H1 (cell line): ENCODE measurements around the gene EPS8. TPM values are rescaled to one million over a fixed set of nuclear protein-coding genes. Genes with fewer than 3 reads are reported as not detected.

Experiments used
- CTCF ChIA-PET: fragments of 300-600 bp; sonication (Branson Sonifier 250); formaldehyde crosslinking; loops from one replicate; lab custom pipeline; 2021; ENCODE audit not compliant: partially characterized antibody; lab: Charles Lee
- POLR2A ChIA-PET: fragments of 300-600 bp; sonication (Branson Sonifier 250); formaldehyde crosslinking; loops from one replicate; lab custom pipeline; 2021; ENCODE audit warnings: inconsistent platforms; ENCODE audit not compliant: partially characterized antibody; lab: Charles Lee
- DNase-seq, 2 experiments: peaks; one replicate each; pipeline versions ENCODE4 v3.0.0 to v3.0.0-alpha.2; 2010 to 2022; ENCODE audit warnings: low spot score in 2 of 2, low read depth in 1 of 2, mixed read lengths in 1 of 2
- FAIRE-seq: peaks from 2 replicates; lab custom pipeline; 2011; peaks lifted over from hg19 to GRCh38; lab: Jason Lieb, UNC
- H2AFZ ChIP-seq: 2 replicates; pipeline ENCODE4 v1.8.1; 2012; ENCODE audit warnings: low read length, inconsistent platforms
- H2AK5ac ChIP-seq: 2 replicates; pipeline ENCODE4 v1.6.1; 2013; ENCODE audit warnings: low read depth, low read length
- H2BK120ac ChIP-seq: replicated peaks from 2 replicates; pipeline ENCODE3; 2013; ENCODE audit warnings: low read depth, low read length, inconsistent platforms
- H2BK12ac ChIP-seq: 2 replicates; pipeline ENCODE4 v1.6.1; 2013; ENCODE audit warnings: low read depth, low read length
- H2BK15ac ChIP-seq: 2 replicates; pipeline ENCODE4 v1.6.1; 2013; ENCODE audit warnings: low read length
- H2BK20ac ChIP-seq: 2 replicates; pipeline ENCODE4 v1.6.1; 2013; ENCODE audit warnings: low read length
- H2BK5ac ChIP-seq: 2 replicates; pipeline ENCODE4 v1.6.1; 2013; ENCODE audit warnings: low read depth, low read length
- H3K14ac ChIP-seq: 2 replicates; pipeline ENCODE4 v1.6.1; 2013; ENCODE audit warnings: inconsistent platforms; ENCODE audit not compliant: insufficient read length
- H3K18ac ChIP-seq: 2 replicates; pipeline ENCODE4 v1.6.1; 2013; ENCODE audit warnings: low read length; ENCODE audit errors: extremely low read depth
- H3K23ac ChIP-seq: 2 replicates; pipeline ENCODE4 v1.6.1; 2013; ENCODE audit warnings: inconsistent platforms; ENCODE audit not compliant: insufficient read length
- H3K23me2 ChIP-seq: 2 replicates; pipeline ENCODE4 v1.6.1; 2013; ENCODE audit warnings: low read depth, low read length
- H3K27ac ChIP-seq: 2 replicates; pipeline ENCODE4 v1.6.1; 2011; ENCODE audit warnings: low read depth, low read length, inconsistent platforms
- H3K27me3 ChIP-seq, 4 experiments: replicated peaks in 1 of 4; 1 replicate in 1 of 4; 2 replicates in 3 of 4; pipeline versions ENCODE4 v1.6.1 to v1.8.1; 2011 to 2013; ENCODE audit warnings: low read length in 3 of 4, mild to moderate bottlenecking in 3 of 4, inconsistent platforms in 2 of 4, mixed read lengths in 2 of 4, moderate library complexity in 1 of 4; ENCODE audit not compliant: control insufficient read depth in 3 of 4, insufficient read depth in 3 of 4; ENCODE audit errors: extremely low read depth in 1 of 4
- H3K36me3 ChIP-seq, 4 experiments: 2 replicates each; pipeline versions ENCODE4 v1.6.1 to v1.8.1; 2011 to 2013; ENCODE audit warnings: mild to moderate bottlenecking in 4 of 4, low read length in 3 of 4, moderate library complexity in 2 of 4, control low read depth in 1 of 4, inconsistent platforms in 1 of 4; ENCODE audit not compliant: insufficient read depth in 4 of 4, control insufficient read depth in 2 of 4
- H3K4ac ChIP-seq: replicated peaks from 2 replicates; pipeline ENCODE3; 2013; ENCODE audit warnings: low read length, low read depth, mixed read lengths, inconsistent platforms; ENCODE audit not compliant: insufficient read length
- H3K4me1 ChIP-seq, 4 experiments: replicated peaks in 1 of 4; 1 replicate in 1 of 4; 2 replicates in 3 of 4; pipeline versions ENCODE4 v1.6.1 to v1.8.1; 2011 to 2013; ENCODE audit warnings: low read length in 3 of 4, inconsistent platforms in 2 of 4, mixed read lengths in 1 of 4; ENCODE audit not compliant: insufficient read depth in 4 of 4, control insufficient read depth in 3 of 4
- H3K4me2 ChIP-seq, 2 experiments: 2 replicates each; pipeline versions ENCODE4 v1.6.1 to v1.8.1; 2011 to 2013; ENCODE audit warnings: low read depth in 2 of 2, low read length in 2 of 2, control low read depth in 1 of 2, inconsistent platforms in 1 of 2, mild to moderate bottlenecking in 1 of 2; ENCODE audit not compliant: insufficient read depth in 1 of 2
- H3K4me3 ChIP-seq, 4 experiments: fragments of 200-600, 300-600 bp in 1 of 4; sonication (generic), shearing (Covaris generic), sonication (Bioruptor Twin) in 1 of 4; 2 replicates each; pipeline versions ENCODE4 v1.5.1 to v1.8.1; 2011 to 2016; ENCODE audit warnings: low read length in 4 of 4, low read depth in 3 of 4, control low read depth in 2 of 4, inconsistent platforms in 2 of 4, mild to moderate bottlenecking in 2 of 4, mixed read lengths in 1 of 4, moderate library complexity in 1 of 4; ENCODE audit not compliant: insufficient read depth in 2 of 4; ENCODE audit errors: extremely low read depth in 1 of 4
- H3K56ac ChIP-seq: replicated peaks from 2 replicates; pipeline ENCODE3; 2013; ENCODE audit warnings: low read depth, mild to moderate bottlenecking, mixed read lengths, low read length, inconsistent platforms; ENCODE audit not compliant: insufficient read length
- H3K79me1 ChIP-seq: 2 replicates; pipeline ENCODE4 v1.6.1; 2013; ENCODE audit warnings: low read depth, low read length, control low read depth
- H3K79me2 ChIP-seq, 2 experiments: 2 replicates each; pipeline versions ENCODE4 v1.6.1 to v1.8.1; 2012 to 2013; ENCODE audit warnings: low read length in 2 of 2, mild to moderate bottlenecking in 2 of 2, inconsistent platforms in 1 of 2; ENCODE audit not compliant: insufficient read depth in 2 of 2, control insufficient read depth in 1 of 2
- H3K9ac ChIP-seq, 4 experiments: replicated peaks in 1 of 4; 1 replicate in 1 of 4; 2 replicates in 3 of 4; pipeline versions ENCODE4 v1.6.1 to v1.8.1; 2011 to 2013; ENCODE audit warnings: low read depth in 3 of 4, low read length in 3 of 4, control low read depth in 2 of 4, mild to moderate bottlenecking in 2 of 4, moderate library complexity in 2 of 4, inconsistent platforms in 1 of 4; ENCODE audit errors: extremely low read depth in 1 of 4
- H3K9me3 ChIP-seq, 2 experiments: 2 replicates each; pipeline versions ENCODE4 v1.6.1 to v1.8.1; 2012 to 2013; ENCODE audit warnings: mild to moderate bottlenecking in 2 of 2, moderate library complexity in 2 of 2, control low read depth in 1 of 2, inconsistent platforms in 1 of 2, low read depth in 1 of 2, low read length in 1 of 2, mixed read lengths in 1 of 2; ENCODE audit not compliant: insufficient read depth in 2 of 2
- H4K20me1 ChIP-seq, 2 experiments: replicated peaks in 1 of 2; 2 replicates each; pipeline versions ENCODE3 to v1.8.1; 2011 to 2013; ENCODE audit warnings: inconsistent platforms in 2 of 2, low read length in 2 of 2, mild to moderate bottlenecking in 1 of 2; ENCODE audit not compliant: insufficient read depth in 2 of 2, control insufficient read depth in 1 of 2
- H4K5ac ChIP-seq: 2 replicates; pipeline ENCODE4 v1.6.1; 2013; ENCODE audit warnings: low read length, low read depth, mixed read lengths, inconsistent platforms; ENCODE audit not compliant: insufficient read length
- H4K8ac ChIP-seq: 2 replicates; pipeline ENCODE4 v1.8.0; 2013; ENCODE audit warnings: mild to moderate bottlenecking, moderate library complexity, low read length, inconsistent platforms; ENCODE audit not compliant: insufficient read depth; ENCODE audit errors: extremely low read depth
- H4K91ac ChIP-seq: replicated peaks from 2 replicates; pipeline ENCODE3; 2013; ENCODE audit warnings: low read length, mixed read lengths, inconsistent platforms; ENCODE audit not compliant: insufficient read length
- ATF2 ChIP-seq: IDR thresholded peaks from 2 replicates; pipeline ENCODE4 v1.6.1; 2012; ENCODE audit warnings: low read length, inconsistent platforms
- PHF8 ChIP-seq: fragments of 200-600 bp; sonication (generic); conservative IDR thresholded peaks from 2 replicates; pipeline ENCODE4 v1.7.1; 2012; ENCODE audit warnings: low read depth, mild to moderate bottlenecking, inconsistent platforms, low read length, moderate library complexity
- WGBS, 2 experiments: shearing (Covaris generic) in 1 of 2; methylation state at CpG; one replicate each; pipeline versions ENCODE4 v1.1.6 to v1.1.7; 2013 to 2015; ENCODE audit warnings: low lambda C conversion rate in 2 of 2, mixed read lengths in 2 of 2, inconsistent platforms in 1 of 2, low coverage in 1 of 2, missing lambda C conversion rate in 1 of 2; ENCODE audit not compliant: insufficient replicate concordance in 2 of 2, insufficient coverage in 1 of 2, insufficient read length in 1 of 2; ENCODE audit errors: extremely low coverage in 1 of 2, missing lambda C conversion rate in 1 of 2; 5-methylcytosine and 5-hydroxymethylcytosine counted together
- polyA plus RNA-seq, 7 experiments: library from polyadenylated mRNA; depleted of rRNA in 3 of 7; stranded (reverse) in 5 of 7; unstranded in 2 of 7; fragments of >200 nt in 5 of 7; fragments of 200-250 nt in 2 of 7; gene quantifications; 1 replicate in 5 of 7; 2 replicates in 1 of 7; 4 replicates in 1 of 7; pipeline versions ENCODE4 v1.2.1 to v1.2.3, GENCODE V29; 2011 to 2013; ENCODE audit warnings: missing spikeins in 2 of 7, mixed read lengths in 2 of 7
- total RNA-seq: library from RNA; stranded (reverse); fragmentation: NEBNext Ultra II Directional; extraction: Animal tissue kit (Norgen Biotek cat#: 25700); gene quantifications from 2 replicates; pipeline ENCODE4 v1.2.1, GENCODE V29; 2021

EPS8 gene
- total and polyA plus RNA-seq, 2 of the 8 experiments (the other 6 are each of a cell fraction or from before 2014, with no cell fraction given): 3.0 to 4.6 TPM

- no peak overlapping the region for H2BK120ac ChIP-seq
- H2AK5ac ChIP-seq: no peak overlapping the region
- H3K4me3 ChIP-seq: no peak overlapping the region
- H3K9me3 ChIP-seq: peaks cover 0 to 2% of the 10 kb centered on the region in 2 experiments; a peak in 1 of 4 replicates
- H3K14ac ChIP-seq: no peak overlapping the region
- no peak overlapping the region for H2BK15ac ChIP-seq
- H3K9ac ChIP-seq: no peak overlapping the region
- H3K4ac ChIP-seq: no peak overlapping the region
- no peak overlapping the region for H3K56ac ChIP-seq
- H3K79me1 ChIP-seq: no peaks in the 10 kb centered on the region
- H2BK5ac ChIP-seq: no peak overlapping the region
- H4K20me1 ChIP-seq: no peaks in the 10 kb centered on the region
- no peak overlapping the region for H4K91ac ChIP-seq
- H3K4me1 ChIP-seq: peaks cover 0 to 2% (median 0%) of the 10 kb centered on the region in 4 experiments; a peak in 1 of 7 replicates
- 94% methylated on average over 8 of the region's 8 CpGs; no CpG with 5 or more reads in 1 of the 2 experiments for WGBS, 2 experiments
- peaks cover 0 to 6% (median under 1%) of the 10 kb centered on the region in 4 experiments; a peak in 3 of 7 replicates for H3K27me3 ChIP-seq
- H2AFZ ChIP-seq: no peak overlapping the region
- H3K36me3 ChIP-seq: no peaks in the 10 kb centered on the region
- no peak overlapping the region for H3K23ac ChIP-seq
- no peak overlapping the region for H4K8ac ChIP-seq
- H3K27ac ChIP-seq: no peak overlapping the region
- H2BK20ac ChIP-seq: no peak overlapping the region
- no peaks in the 10 kb centered on the region for H3K23me2 ChIP-seq
- POLR2A ChIA-PET: no interaction called here
- no peak overlapping the region for H2BK12ac ChIP-seq
- H3K4me2 ChIP-seq: no peak overlapping the region
- FAIRE-seq: no peak
- H4K5ac ChIP-seq: no peak overlapping the region
- H3K18ac ChIP-seq: no peak overlapping the region
- DNase-seq: no peak
- no peaks in the 10 kb centered on the region; a peak in 1 of 4 replicates for H3K79me2 ChIP-seq
- CTCF ChIA-PET: interaction anchor here (1.3 kb wide), 1 partner anchor 10 kb away, joined by 5 read pairs; no protein-coding TSS in a partner anchor
- no peak for TF ChIP-seq PHF8
- TF ChIP-seq ATF2: no peak
These were observed 6.5 kb downstream of the EPS8 start for GRCh38 chr12:15782667-15783066.
